Activated CD4-positive, alpha-beta T cell treated with anti-CD3 and anti-CD28 coated beads for 36 hours (primary cell): ENCODE results near the gene TFR2. TPM values are rescaled to one million over a fixed set of nuclear protein-coding genes. Genes with fewer than 3 reads are reported as not detected.
A peak's percentile ranks its signal among the peaks of the same experiment; 100 is the strongest.
"Not testable (repeated sequence)": the region's sequence is repeated elsewhere in the genome, so short reads cannot be mapped to it uniquely, and the experiment has no call there.

Source experiments
- ATAC-seq: fragments of 200-7000 bp; cut with Tn5 transposase; one replicate; pipeline ENCODE4 v1.10.0; 2021; ENCODE audit warnings: mild to moderate bottlenecking, moderate library complexity
- CTCF ChIA-PET: fragments of 350-600 bp; sonication (Branson Sonifier 250); formaldehyde crosslinking; loops from one replicate; lab custom pipeline; 2021; ENCODE audit warnings: antibody characterized with exemption; lab: Charles Lee
- POLR2A ChIA-PET: fragments of 350-600 bp; sonication (Branson Sonifier 250); formaldehyde crosslinking; loops from one replicate; lab custom pipeline; 2021; ENCODE audit warnings: antibody characterized with exemption, inconsistent platforms; lab: Charles Lee
- DNase-seq: peaks from one replicate; pipeline ENCODE4 v3.0.0-alpha.2; 2020
- H3K27ac Mint-ChIP-seq: one replicate; pipeline ENCODE4 v1.8.0; 2021; ENCODE audit warnings: mixed read lengths
- H3K27me3 Mint-ChIP-seq: one replicate; pipeline ENCODE4 v1.8.0; 2021; ENCODE audit warnings: mixed read lengths
- H3K36me3 Mint-ChIP-seq: one replicate; pipeline ENCODE4 v1.8.0; 2021; ENCODE audit warnings: low read depth, mixed read lengths
- H3K4me1 Mint-ChIP-seq: one replicate; pipeline ENCODE4 v1.8.0; 2021; ENCODE audit warnings: mixed read lengths
- H3K4me3 Mint-ChIP-seq: one replicate; pipeline ENCODE4 v1.8.0; 2021; ENCODE audit warnings: mild to moderate bottlenecking, moderate library complexity, mixed read lengths
- H3K9me3 Mint-ChIP-seq: one replicate; pipeline ENCODE4 v1.8.0; 2021; ENCODE audit warnings: low read depth, mixed read lengths
- intact Hi-C, 2 experiments: fragments of 100-400 bp; cut with DNase I in 1 of 2; cut with micrococcal nuclease in 1 of 2; formaldehyde crosslinking; loops; one replicate each; pipeline versions ENCODE4 v1.14.2 to v1.15.1; 2022 to 2024; cut with DNase I, micrococcal nuclease
- total RNA-seq, 2 experiments: library from RNA; stranded (reverse); gene quantifications; one replicate each; pipeline ENCODE4 v1.2.3, GENCODE V29; 2021

Gene TFR2
- total RNA-seq, 2 experiments from 2014 or later: 10.1 to 12.4 TPM

GRCh38 chr7:100671353-100672327 lies 30.3 kb upstream of the TFR2 start:
- POLR2A ChIA-PET: no interaction called here
- Mint-ChIP-seq H3K4me1 (peaks cover 6% of the 10 kb centered on the region), H3K27ac (no peak overlapping the region), H3K36me3 (peaks cover 3% of the 10 kb centered on the region), H3K9me3 (no peaks in the 10 kb centered on the region), H3K27me3 (no peaks in the 10 kb centered on the region), H3K4me3 (no peak overlapping the region)
- ATAC-seq (no peak), DNase-seq (no peak)
- CTCF ChIA-PET: interaction anchor here (0.7 to 2.4 kb wide), 2 partner anchors 33 to 34 kb away, joined by 3 to 9 read pairs; partner anchors contain the start of gene POP7
- intact Hi-C loops: loop anchor here (5.0 to 10.0 kb wide), 3 partner anchors 237 to 573 kb away; partner anchors contain the start of genes AP4M1 (in 1 of the 2), FIS1 (in 1 of the 2), MCM7 (in 1 of the 2) and PPP1R35 (in 1 of the 2)

- Mint-ChIP-seq H3K27me3 (no peaks in the 10 kb centered on the region), H3K4me3 (no peak overlapping the region), H3K4me1 (peaks cover 2% of the 10 kb centered on the region), H3K36me3 (no peaks in the 10 kb centered on the region), H3K9me3 (no peaks in the 10 kb centered on the region), H3K27ac (no peak overlapping the region)
- ChIA-PET CTCF (interaction anchor here (0.6 to 2.4 kb wide), 3 partner anchors 35 to 468 kb away, joined by 3 to 9 read pairs (median 4); partner anchors contain the start of gene POP7), POLR2A (interaction anchor here (0.6 kb wide), 1 partner anchor 41 kb away, joined by 3 read pairs; no protein-coding TSS in a partner anchor)
- ATAC-seq (no peak), DNase-seq (no peak)
- intact Hi-C loops: loop anchor here (5.0 to 10.0 kb wide), 3 partner anchors 235 to 575 kb away; partner anchors contain the start of genes AP4M1 (in 1 of the 2), FIS1 (in 1 of the 2), MCM7 (in 1 of the 2) and PPP1R35 (in 1 of the 2)
Observed at GRCh38 chr7:100670074-100670473, 28.7 kb upstream of the TFR2 start.

- H3K9me3 Mint-ChIP-seq, H3K4me1 Mint-ChIP-seq, DNase-seq, H3K27ac Mint-ChIP-seq, H3K36me3 Mint-ChIP-seq, H3K27me3 Mint-ChIP-seq, H3K4me3 Mint-ChIP-seq, ATAC-seq, intact Hi-C loops, POLR2A ChIA-PET: not testable (repeated sequence)
- CTCF ChIA-PET: interaction anchor here (0.6 to 0.9 kb wide), 3 partner anchors 36 to 196 kb away, joined by 3 to 6 read pairs (median 4); no protein-coding TSS in a partner anchor
Observed at GRCh38 chr7:100669106-100669505, 27.8 kb upstream of the TFR2 start.

GRCh38 chr7:100668069-100668449 lies 26.7 kb upstream of the TFR2 start:
- no peak for ATAC-seq
- H3K9me3 Mint-ChIP-seq: no peaks in the 10 kb centered on the region
- no peak overlapping the region for H3K4me3 Mint-ChIP-seq
- CTCF ChIA-PET: interaction anchor here (0.7 to 1.2 kb wide), 4 partner anchors 10 to 188 kb away, joined by 3 to 4 read pairs (median 3); partner anchors contain the start of gene POP7
- no peaks in the 10 kb centered on the region for H3K27me3 Mint-ChIP-seq
- H3K27ac Mint-ChIP-seq: no peak overlapping the region
- intact Hi-C loops: no loop called here
- peaks cover 2% of the 10 kb centered on the region for H3K4me1 Mint-ChIP-seq
- no peak for DNase-seq
- POLR2A ChIA-PET: interaction anchor here (0.7 kb wide), 1 partner anchor 566 kb away, joined by 3 read pairs; the partner anchor contains the start of gene AP4M1
- H3K36me3 Mint-ChIP-seq: no peaks in the 10 kb centered on the region

- no peak overlapping the region for H3K4me3 Mint-ChIP-seq
- H3K27ac Mint-ChIP-seq: no peak overlapping the region
- H3K27me3 Mint-ChIP-seq: no peaks in the 10 kb centered on the region
- ATAC-seq: no peak
- intact Hi-C loops: no loop called here
- no peaks in the 10 kb centered on the region for H3K9me3 Mint-ChIP-seq
- no peaks in the 10 kb centered on the region for H3K36me3 Mint-ChIP-seq
- POLR2A ChIA-PET: no interaction called here
- peaks cover under 1% of the 10 kb centered on the region for H3K4me1 Mint-ChIP-seq
- DNase-seq: no peak
- CTCF ChIA-PET: interaction anchor here (0.7 to 1.2 kb wide), 5 partner anchors 9 to 188 kb away, joined by 3 to 7 read pairs (median 3); partner anchors contain the start of gene POP7
Observed at GRCh38 chr7:100667331-100668068, 26.1 kb upstream of the TFR2 start.

GRCh38 chr7:100665168-100665726 lies 23.9 kb upstream of the TFR2 start:
- no peaks in the 10 kb centered on the region for H3K9me3 Mint-ChIP-seq
- H3K4me1 Mint-ChIP-seq: no peaks in the 10 kb centered on the region
- H3K4me3 Mint-ChIP-seq: no peak overlapping the region
- CTCF ChIA-PET: interaction anchor here (0.8 kb wide), 1 partner anchor 11 kb away, joined by 3 read pairs; no protein-coding TSS in a partner anchor
- no peaks in the 10 kb centered on the region for H3K36me3 Mint-ChIP-seq
- ATAC-seq (no peak), DNase-seq (no peak)
- no peak overlapping the region for H3K27ac Mint-ChIP-seq
- peaks cover 2% of the 10 kb centered on the region for H3K27me3 Mint-ChIP-seq
- POLR2A ChIA-PET: no interaction called here
- intact Hi-C loops: no loop called here

- CTCF ChIA-PET: interaction anchor here (0.7 to 1.0 kb wide), 3 partner anchors 25 to 97 kb away, joined by 3 to 4 read pairs (median 4); no protein-coding TSS in a partner anchor
- H3K9me3 Mint-ChIP-seq, intact Hi-C loops, H3K4me1 Mint-ChIP-seq, H3K27ac Mint-ChIP-seq, POLR2A ChIA-PET, DNase-seq, ATAC-seq, H3K36me3 Mint-ChIP-seq, H3K4me3 Mint-ChIP-seq: not testable (repeated sequence)
- peaks cover 11% of the 10 kb centered on the region for H3K27me3 Mint-ChIP-seq
Observed at GRCh38 chr7:100662194-100662776, 20.9 kb upstream of the TFR2 start.

GRCh38 chr7:100655908-100656674 lies 14.7 kb upstream of the TFR2 start, which contains the start of gene ACTL6B:
Gene ACTL6B, minus strand, starts transcription at chr7:100656448. Its CDS starts 94 bp downstream, at chr7:100656354.
- CTCF ChIA-PET: interaction anchor here (1.1 kb wide), 1 partner anchor 49 kb away, joined by 3 read pairs; no protein-coding TSS in a partner anchor
- peaks cover 27% of the 10 kb centered on the region for H3K27me3 Mint-ChIP-seq
- DNase-seq (peak; percentile 81), ATAC-seq (peak; percentile 76)
- H3K36me3 Mint-ChIP-seq: no peaks in the 10 kb centered on the region
- no peak within 1 kb of the TSS for H3K27ac Mint-ChIP-seq
- H3K4me3 Mint-ChIP-seq: no peak within 1 kb of the TSS
- H3K9me3 Mint-ChIP-seq: no peaks in the 10 kb centered on the region
- H3K4me1 Mint-ChIP-seq: no peaks in the 10 kb centered on the region
- intact Hi-C loops: no loop called here
- POLR2A ChIA-PET: interaction anchor here (0.5 kb wide), 1 partner anchor 24 kb away, joined by 3 read pairs; no protein-coding TSS in a partner anchor

GRCh38 chr7:100654908-100655831 lies 13.8 kb upstream of the TFR2 start:
- Mint-ChIP-seq H3K4me1 (no peaks in the 10 kb centered on the region), H3K27me3 (peaks cover 29% of the 10 kb centered on the region), H3K9me3 (no peaks in the 10 kb centered on the region), H3K4me3 (no peak overlapping the region), H3K27ac (no peak overlapping the region), H3K36me3 (no peaks in the 10 kb centered on the region)
- ATAC-seq (no peak), DNase-seq (no peak)
- ChIA-PET CTCF (interaction anchor here (0.6 kb wide), 1 partner anchor 52 kb away, joined by 4 read pairs; no protein-coding TSS in a partner anchor), POLR2A (no interaction called here)
- intact Hi-C loops: no loop called here
